Measurements from ENCODE around the gene RABGAP1L.
"Not testable (repeated sequence)": the region's sequence is repeated elsewhere in the genome, so short reads cannot be mapped to it uniquely, and the experiment has no call there.

- not testable (repeated sequence) for TF ChIP-seq CTCF (IDR thresholded peaks at IDR 0.05; ENCODE audit: low read depth, low read length); EZH2phosphoT487 (IDR thresholded peaks at IDR 0.05; ENCODE audit: low read depth)
Measured at GRCh38 chr1:174178459-174178858, 19.1 kb downstream of the RABGAP1L start.
